ENCODE results near the gene ILK.

ILK gene

GRCh38 chr11:6604790-6605189, 1.2 kb downstream of the ILK start:
- H3K4me3 ChIP-seq (ENCODE audit: low read depth, low read length): peak overlapping the region; percentile 82
- DNase-seq (ENCODE audit: low read depth): no peak
- TF ChIP-seq CTCF (IDR thresholded peaks at IDR 0.05; ENCODE audit: insufficient read depth, low read depth, low read length, missing control alignments): no peak

DNA sequence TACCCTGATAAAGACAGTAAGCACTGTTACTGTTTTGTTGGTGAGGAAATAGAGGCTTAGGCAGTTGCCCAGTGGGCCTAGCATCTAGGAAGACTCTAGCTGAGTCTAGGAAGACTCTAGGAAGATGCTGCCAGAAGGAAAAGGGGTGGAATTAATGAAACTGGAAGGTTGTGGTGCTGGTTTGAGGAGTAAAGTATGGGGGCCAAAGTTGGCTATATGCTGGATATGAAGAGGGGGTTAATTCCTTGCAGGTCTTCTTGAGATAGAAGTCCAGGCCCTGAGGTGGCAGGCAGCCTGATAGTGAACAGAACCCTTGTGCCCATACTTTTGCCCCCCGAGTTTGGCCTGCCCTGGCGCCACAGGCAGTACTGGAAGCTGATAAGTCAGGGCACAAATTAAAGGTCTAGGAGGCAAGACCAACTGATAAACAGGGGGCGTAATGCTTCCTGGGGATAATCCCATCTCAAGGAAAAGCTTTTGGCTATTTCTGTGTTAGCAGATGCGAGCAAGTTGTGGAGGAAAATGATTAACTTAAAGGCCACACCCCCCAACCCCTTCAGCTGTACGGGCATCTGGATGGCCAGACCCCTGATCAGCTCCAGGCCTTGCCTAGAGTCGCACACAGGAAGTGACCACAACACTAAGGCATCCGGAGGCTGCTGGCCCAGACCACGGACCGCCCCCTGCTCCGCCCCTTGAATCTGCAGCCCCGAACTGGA, 3.1 kb downstream of the ILK start:
- DNase-seq (ENCODE audit: low read depth): peak; percentile 89
- H3K4me3 ChIP-seq (ENCODE audit: low read depth, low read length): peak overlapping the region; percentile 23
- no peak for TF ChIP-seq CTCF (IDR thresholded peaks at IDR 0.05; ENCODE audit: insufficient read depth, low read depth, low read length, missing control alignments)

- peak overlapping the region; percentile 9; the same call in 1 of the 2 replicates for H3K4me3 ChIP-seq (ENCODE audit: low read depth, low read length)
- TF ChIP-seq CTCF (IDR thresholded peaks at IDR 0.05; ENCODE audit: insufficient read depth, low read depth, low read length, missing control alignments): no peak
- DNase-seq (ENCODE audit: low read depth): no peak
These were observed 3.7 kb downstream of the ILK start for GRCh38 chr11:6607190-6607795.

- H3K4me3 ChIP-seq (ENCODE audit: low read depth, low read length): no peak overlapping the region
- TF ChIP-seq CTCF (IDR thresholded peaks at IDR 0.05; ENCODE audit: insufficient read depth, low read depth, low read length, missing control alignments): no peak
- DNase-seq (ENCODE audit: low read depth): no peak
These were observed 4.4 kb downstream of the ILK start for GRCh38 chr11:6608011-6608410.

DNA sequence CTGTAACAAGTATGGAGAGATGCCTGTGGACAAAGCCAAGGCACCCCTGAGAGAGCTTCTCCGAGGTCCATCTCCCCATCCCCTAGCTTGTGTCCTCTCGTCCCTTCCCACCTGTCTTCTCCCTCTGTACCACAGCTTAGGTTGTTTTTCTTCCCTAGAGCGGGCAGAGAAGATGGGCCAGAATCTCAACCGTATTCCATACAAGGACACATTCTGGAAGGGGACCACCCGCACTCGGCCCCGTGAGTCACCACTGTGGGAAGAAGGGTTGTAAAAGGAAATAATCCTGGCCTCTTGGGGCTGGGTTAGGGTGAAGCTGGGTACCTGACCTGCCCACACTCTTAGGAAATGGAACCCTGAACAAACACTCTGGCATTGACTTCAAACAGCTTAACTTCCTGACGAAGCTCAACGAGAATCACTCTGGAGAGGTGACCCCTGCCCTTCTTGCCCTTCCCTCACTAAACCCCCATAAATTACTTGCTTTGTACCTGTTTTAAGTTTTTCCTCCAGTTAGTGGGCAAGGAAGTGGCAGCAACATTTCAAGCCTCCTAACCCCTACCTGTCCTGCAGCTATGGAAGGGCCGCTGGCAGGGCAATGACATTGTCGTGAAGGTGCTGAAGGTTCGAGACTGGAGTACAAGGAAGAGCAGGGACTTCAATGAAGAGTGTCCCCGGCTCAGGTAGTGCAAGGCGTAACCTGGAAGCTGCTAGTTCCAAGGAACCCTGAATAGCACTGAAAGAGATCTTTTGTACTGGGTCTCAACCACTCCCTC, 5.3 kb downstream of the ILK start:
- no peak overlapping the region for H3K4me3 ChIP-seq (ENCODE audit: low read depth, low read length)
- no peak for DNase-seq (ENCODE audit: low read depth)
- TF ChIP-seq CTCF (IDR thresholded peaks at IDR 0.05; ENCODE audit: insufficient read depth, low read depth, low read length, missing control alignments): no peak

GRCh38 chr11:6609502-6610015, 6.0 kb downstream of the ILK start:
- no peak for DNase-seq (ENCODE audit: low read depth)
- no peak overlapping the region for H3K4me3 ChIP-seq (ENCODE audit: low read depth, low read length)
- no peak for TF ChIP-seq CTCF (IDR thresholded peaks at IDR 0.05; ENCODE audit: insufficient read depth, low read depth, low read length, missing control alignments)

All from GM12865 (cell line).